GM19025 (cell line): Measurements from ENCODE around the gene PACSIN2.
"Not testable (repeated sequence)": the region's sequence is repeated elsewhere in the genome, so short reads cannot be mapped to it uniquely, and the experiment has no call there.

ENCODE experiments used
- ATAC-seq: cut with Tn5 transposase; IDR thresholded peaks from one replicate; pipeline ENCODE4 v1.9.1; 2021; ENCODE audit warnings: mild to moderate bottlenecking, low read depth, moderate library complexity; ENCODE audit not compliant: unreplicated experiment

PACSIN2 gene

GRCh38 chr22:42969348-42969975 is 45.5 kb downstream of the PACSIN2 start:
- ATAC-seq: no peak

DNA sequence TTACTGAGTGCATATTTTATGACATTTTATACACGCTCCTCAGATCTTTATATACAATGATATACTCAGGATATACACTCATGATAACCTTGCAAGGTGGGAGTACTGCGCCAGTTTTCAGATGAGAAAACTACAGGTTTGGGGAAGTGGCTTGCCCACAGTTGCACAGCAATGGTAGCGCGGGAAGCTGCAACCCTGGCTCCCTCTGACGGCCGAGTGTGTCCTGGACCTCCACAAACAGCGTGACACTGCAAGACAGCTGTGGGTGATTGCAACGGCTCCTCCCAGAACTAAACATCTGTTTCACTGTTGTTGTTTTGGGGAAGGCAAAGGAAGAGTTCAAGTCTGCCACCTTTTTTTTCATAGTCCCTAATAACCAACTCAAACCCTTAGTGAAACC is 47.0 kb downstream of the PACSIN2 start:
- ATAC-seq: no peak

DNA sequence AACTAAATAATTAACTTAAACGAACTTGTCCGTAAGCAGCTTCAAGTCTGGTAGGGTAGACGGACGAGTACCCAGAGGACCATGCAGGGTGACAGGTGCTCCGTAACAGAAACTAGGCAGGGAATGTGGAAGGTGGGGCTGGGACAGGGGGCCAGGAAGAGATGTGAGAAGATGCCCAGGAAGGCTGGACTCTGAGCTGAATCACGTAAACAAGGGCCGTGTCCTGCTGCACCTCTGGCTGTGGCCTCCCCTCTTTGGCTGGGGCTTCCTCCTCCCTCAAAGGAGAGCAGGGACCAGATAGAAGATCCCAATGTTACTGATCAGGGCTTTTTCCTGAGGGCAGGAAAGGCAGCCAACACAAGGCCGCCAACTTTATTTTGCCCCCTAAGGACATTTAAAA is 47.9 kb downstream of the PACSIN2 start:
- no peak for ATAC-seq

GRCh38 chr22:42966497-42966896 is 48.5 kb downstream of the PACSIN2 start:
- no peak for ATAC-seq

- no peak for ATAC-seq
Observed at GRCh38 chr22:42964994-42965699, 49.8 kb downstream of the PACSIN2 start.

- no peak for ATAC-seq
Observed at GRCh38 chr22:42963231-42963595, 51.7 kb downstream of the PACSIN2 start.

- ATAC-seq: no peak
Observed at GRCh38 chr22:42962295-42963230, 52.4 kb downstream of the PACSIN2 start.

GRCh38 chr22:42961810-42962209 is 53.1 kb downstream of the PACSIN2 start:
- ATAC-seq: no peak

- ATAC-seq: not testable (repeated sequence)
Observed at GRCh38 chr22:42961400-42961690, 53.6 kb downstream of the PACSIN2 start.

DNA sequence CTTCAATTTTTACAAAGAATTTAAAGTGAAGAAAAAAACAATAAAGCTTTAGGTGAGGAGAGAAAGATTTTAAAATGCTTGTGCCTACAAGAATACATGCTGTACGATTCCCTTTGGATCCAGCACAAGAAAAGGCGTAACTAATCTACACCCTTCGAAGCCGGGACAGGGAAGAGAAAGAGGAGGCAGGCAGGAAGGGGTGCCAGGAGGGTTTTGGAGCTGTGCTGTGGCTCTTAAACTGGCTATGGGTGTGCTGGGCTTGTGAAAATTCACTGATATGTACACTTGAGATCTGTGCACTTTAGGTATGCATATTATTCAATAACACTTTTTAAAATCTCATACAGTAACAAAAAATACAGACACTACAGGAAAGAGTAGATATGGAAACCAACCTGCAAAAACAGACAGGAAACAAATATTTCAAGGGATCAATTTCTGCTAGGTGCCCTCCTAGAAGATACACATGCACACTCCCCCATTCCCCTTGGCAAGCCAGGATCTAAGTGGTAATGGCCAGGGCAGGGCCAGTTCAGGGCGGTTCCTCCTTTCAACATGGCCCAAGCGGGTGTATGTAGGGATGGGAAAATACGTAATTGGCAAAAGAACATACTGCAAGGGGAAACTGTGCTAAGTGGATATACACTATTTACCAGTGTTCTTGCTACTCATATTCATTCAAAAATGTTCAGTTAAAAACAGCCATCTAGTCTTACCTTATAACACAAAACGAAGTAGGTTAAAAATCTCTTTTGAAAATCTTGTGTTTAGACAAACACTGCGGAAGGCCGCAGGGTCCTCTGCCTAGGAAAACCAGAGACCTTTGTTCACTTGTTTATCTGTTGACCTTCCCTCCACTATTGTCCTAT is 54.2 kb downstream of the PACSIN2 start:
- no peak for ATAC-seq

DNA sequence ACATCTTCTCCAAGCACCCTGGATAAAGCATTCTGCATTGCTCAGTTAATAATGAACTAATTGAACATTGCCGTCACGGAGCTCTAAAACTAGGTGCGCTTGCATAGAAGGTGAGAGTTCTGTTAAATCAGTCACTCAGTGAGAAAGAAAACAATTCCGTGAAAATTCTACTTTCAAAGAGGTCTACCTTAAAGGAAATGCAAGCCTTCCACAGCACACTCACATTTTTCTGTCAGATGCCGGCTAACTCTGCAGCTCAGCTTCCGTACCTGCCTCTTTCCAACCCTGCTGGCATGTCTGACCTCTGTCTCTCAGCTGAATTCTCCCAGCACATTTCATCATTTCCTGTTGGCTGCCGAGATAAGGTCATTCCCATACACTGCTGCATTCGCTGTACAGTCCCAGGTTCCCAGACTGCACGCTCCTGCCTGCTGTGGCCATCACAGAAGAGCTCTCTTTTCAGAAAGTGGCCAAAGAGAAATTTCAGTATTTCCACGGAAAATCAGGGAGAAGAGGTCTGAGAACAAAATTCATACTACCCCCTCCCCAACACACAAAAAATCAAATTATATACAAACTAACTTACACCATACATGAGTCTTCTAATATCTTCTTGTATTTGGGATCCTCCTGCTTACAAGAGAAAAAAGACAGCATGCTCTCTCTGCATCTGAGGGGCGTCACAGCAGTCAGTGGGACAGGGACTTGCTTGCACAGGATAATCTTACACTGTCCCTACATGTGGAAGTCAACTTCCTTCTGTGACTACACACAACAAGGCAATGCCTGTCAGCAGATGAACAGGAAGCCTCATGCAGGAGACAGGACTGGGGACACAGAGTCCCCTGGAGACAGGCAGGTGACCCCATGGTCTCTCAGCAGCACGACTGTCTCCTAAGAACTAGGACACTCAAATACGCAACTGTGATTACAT is 55.1 kb downstream of the PACSIN2 start:
- no peak for ATAC-seq

- ATAC-seq: no peak
Observed at GRCh38 chr22:42958937-42959336, 56.0 kb downstream of the PACSIN2 start.

DNA sequence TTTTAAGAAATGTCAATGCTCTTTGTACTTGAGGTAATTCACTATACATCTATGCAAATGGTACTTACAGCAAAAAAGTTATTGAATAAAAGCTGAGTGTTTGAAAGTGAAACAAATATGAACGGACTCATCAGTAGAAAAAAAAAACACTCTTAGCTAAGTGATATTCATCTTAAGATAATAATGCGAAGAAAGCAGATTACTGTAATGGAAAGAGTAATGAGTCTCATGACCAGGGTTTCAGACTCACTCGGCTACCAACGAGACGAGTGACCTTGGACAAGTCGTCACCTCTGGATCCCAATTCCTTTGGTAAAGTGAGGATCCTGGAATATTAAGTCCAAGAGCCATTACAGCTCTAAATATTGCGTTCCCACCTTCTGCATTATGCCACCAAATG is 57.0 kb downstream of the PACSIN2 start:
- ATAC-seq: no peak

GRCh38 chr22:42957544-42957943 is 57.4 kb downstream of the PACSIN2 start:
- ATAC-seq: no peak

- no peak for ATAC-seq
Observed at GRCh38 chr22:42955848-42956247, 59.1 kb downstream of the PACSIN2 start.

DNA sequence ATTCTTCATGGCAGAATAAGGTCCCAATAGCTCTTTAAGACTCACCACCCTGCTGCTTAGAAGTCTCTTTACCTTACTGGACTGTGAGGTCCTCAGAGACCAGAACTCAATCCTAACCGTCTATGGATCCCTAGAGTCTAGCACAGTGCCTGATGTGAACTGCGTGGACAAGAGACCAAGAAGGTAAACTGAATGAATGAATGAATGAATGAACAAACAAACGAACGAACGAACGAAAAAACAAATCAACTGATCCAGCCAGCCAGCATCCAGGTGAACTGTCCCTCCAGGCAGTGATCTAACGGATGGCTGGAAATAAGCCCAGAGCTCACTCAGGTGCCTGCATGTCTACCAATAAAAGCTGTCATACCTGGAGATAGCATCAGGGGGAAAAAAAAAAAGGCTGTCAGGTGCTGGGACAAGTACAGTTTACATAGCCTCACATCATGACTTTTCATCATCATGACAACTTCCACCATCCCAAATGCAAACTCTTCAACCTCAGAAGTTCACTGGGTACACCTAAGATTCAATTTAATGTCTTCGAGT is 59.8 kb downstream of the PACSIN2 start:
- ATAC-seq: no peak

DNA sequence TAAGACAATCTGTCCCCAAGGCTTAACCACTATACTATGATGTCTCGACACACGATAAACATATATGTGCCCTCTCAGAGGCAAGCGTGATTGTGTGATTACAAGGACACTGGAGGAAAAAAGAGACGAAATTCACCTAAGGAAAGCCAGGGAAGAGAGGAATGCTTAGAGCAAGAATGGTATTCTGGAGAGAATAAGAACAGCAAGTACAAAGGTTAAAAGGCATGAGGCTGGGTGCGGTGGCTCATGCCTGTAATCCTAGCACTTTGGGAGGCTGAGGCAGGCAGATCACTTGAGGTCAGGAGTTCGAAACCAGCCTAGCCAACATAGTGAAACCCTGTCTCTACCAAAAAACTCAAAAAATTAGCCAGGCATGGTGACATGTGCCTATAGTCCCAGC is 61.2 kb downstream of the PACSIN2 start:
- not testable (repeated sequence) for ATAC-seq

DNA sequence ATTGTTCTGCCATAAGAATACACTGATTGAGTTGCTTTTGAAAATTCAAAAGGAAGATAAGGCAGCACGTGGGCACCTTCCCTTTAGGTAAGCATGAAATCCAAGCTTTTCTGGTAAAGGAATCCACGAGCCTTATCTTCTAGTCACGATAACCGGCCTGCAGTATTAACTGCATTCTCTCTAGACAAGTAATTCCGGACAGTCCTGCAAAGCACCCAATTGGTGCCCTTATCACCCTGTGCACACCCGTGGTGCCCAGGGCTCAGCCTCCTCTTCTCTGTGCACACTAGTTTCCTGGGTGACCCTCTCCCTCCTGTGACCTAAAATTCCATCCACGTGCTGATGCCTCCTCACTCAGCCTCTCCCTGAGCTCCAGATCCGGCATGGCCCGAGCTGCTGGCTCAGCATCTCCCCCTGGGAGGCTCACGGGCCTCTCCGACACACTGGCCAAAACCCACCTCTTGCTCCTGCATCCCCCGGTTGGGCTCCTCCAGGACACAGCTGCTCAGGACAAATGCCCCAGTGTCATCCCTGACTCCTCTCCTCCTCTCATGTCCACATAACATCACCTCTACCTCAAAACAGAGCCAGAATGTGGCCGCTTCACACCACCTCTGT is 63.7 kb downstream of the PACSIN2 start:
- ATAC-seq: no peak

- ATAC-seq: no peak
Observed at GRCh38 chr22:42950281-42950680, 64.7 kb downstream of the PACSIN2 start.
